PC-3 (cell line): ENCODE measurements around the gene ATF6B. TPM values are rescaled to one million over a fixed set of nuclear protein-coding genes. Genes with fewer than 3 reads are reported as not detected.
A peak's percentile ranks its signal among the peaks of the same experiment; 100 is the strongest.

Experiments used
- ATAC-seq: fragments of 200-7000 bp; cut with Tn5 transposase; 2 replicates; pipeline ENCODE4 v1.9.1; 2020; ENCODE audit warnings: mild to moderate bottlenecking, moderate library complexity
- BruUV-seq: library from RNA; stranded (reverse); fragments of 400-500 nt; replicated peaks from 2 replicates; lab custom pipeline; 2021; lab: Mats Ljungman, UMichigan
- CTCF ChIA-PET: fragments of 300-600 bp; sonication (Branson Sonifier 250); formaldehyde crosslinking; loops from one replicate; lab custom pipeline; 2022; ENCODE audit warnings: antibody characterized with exemption; lab: Charles Lee
- POLR2A ChIA-PET: fragments of 300-600 bp; sonication (Branson Sonifier 250); formaldehyde crosslinking; loops from one replicate; lab custom pipeline; 2022; ENCODE audit warnings: antibody characterized with exemption; ENCODE audit not compliant: unreplicated experiment; lab: Charles Lee
- DNase-seq: peaks from one replicate; pipeline ENCODE4 v3.0.0-alpha.2; 2015
- H2AFZ ChIP-seq: fragments of 300-600 bp; sonication (generic); 2 replicates; pipeline ENCODE4 v1.6.0; 2016; ENCODE audit warnings: antibody characterized with exemption, low read length
- H3F3A ChIP-seq: fragments of 300-600 bp; sonication (generic); one replicate; pipeline ENCODE4 v1.6.0; 2017; ENCODE audit warnings: antibody characterized with exemption, low read length, control low read depth, mild to moderate bottlenecking; ENCODE audit not compliant: unreplicated experiment
- H3K27ac ChIP-seq: fragments of 300-600 bp; sonication (generic); 2 replicates; pipeline ENCODE4 v1.5.1; 2016; ENCODE audit warnings: mild to moderate bottlenecking, low read length
- H3K27me3 ChIP-seq: fragments of 300-600 bp; sonication (generic); 2 replicates; pipeline ENCODE4 v1.6.1; 2016; ENCODE audit warnings: low read length, mixed read lengths
- H3K36me3 ChIP-seq: fragments of 300-600 bp; sonication (generic); 2 replicates; pipeline ENCODE4 v1.6.1; 2016; ENCODE audit warnings: low read depth, mixed run types, low read length, mixed read lengths
- H3K4me1 ChIP-seq: fragments of 300-600 bp; sonication (generic); 2 replicates; pipeline ENCODE4 v1.5.1; 2016; ENCODE audit warnings: low read length; ENCODE audit not compliant: insufficient read depth
- H3K4me2 ChIP-seq: fragments of 300-600 bp; sonication (generic); 2 replicates; pipeline ENCODE4 v1.6.0; 2016; ENCODE audit warnings: low read length
- H3K4me3 ChIP-seq: fragments of 300-600 bp; sonication (generic); 2 replicates; pipeline ENCODE4 v1.5.1; 2016; ENCODE audit warnings: mild to moderate bottlenecking, low read length, mixed read lengths
- H3K79me2 ChIP-seq: fragments of 300-600 bp; sonication (generic); 2 replicates; pipeline ENCODE4 v1.6.1; 2017; ENCODE audit warnings: low read length, mixed read lengths
- H3K9ac ChIP-seq: fragments of 300-600 bp; sonication (generic); 2 replicates; pipeline ENCODE4 v1.6.0; 2016; ENCODE audit warnings: mild to moderate bottlenecking, low read length
- H3K9me2 ChIP-seq: fragments of 300-600 bp; sonication (generic); replicated peaks from 2 replicates; pipeline ENCODE4 v1.6.1; 2016; ENCODE audit warnings: mixed run types, low read length, mixed read lengths
- H3K9me3 ChIP-seq: fragments of 300-600 bp; sonication (generic); 2 replicates; pipeline ENCODE4 v1.6.1; 2016; ENCODE audit warnings: low read length, mixed read lengths
- H4K20me1 ChIP-seq: fragments of 300-600 bp; sonication (generic); 2 replicates; pipeline ENCODE4 v1.6.1; 2016; ENCODE audit warnings: low read length, mixed read lengths
- CTCF ChIP-seq: fragments of 300-600 bp; sonication (generic); conservative IDR thresholded peaks from 2 replicates; pipeline ENCODE4 v1.5.1; 2017; ENCODE audit warnings: antibody characterized with exemption, low read depth, mild to moderate bottlenecking, low read length
- EZH2 ChIP-seq: fragments of 300-600 bp; sonication (generic); IDR thresholded peaks from one replicate; pipeline ENCODE4 v1.6.1; 2017; ENCODE audit warnings: antibody characterized with exemption, mild to moderate bottlenecking, low read length; ENCODE audit not compliant: unreplicated experiment
- EZH2phosphoT487 ChIP-seq: fragments of 300-600 bp; sonication (generic); IDR thresholded peaks from 2 replicates; pipeline ENCODE4 v1.6.1; 2018; ENCODE audit warnings: mild to moderate bottlenecking, antibody characterized with exemption, low read length, borderline replicate concordance
- intact Hi-C: fragments of 100-400 bp; cut with micrococcal nuclease; formaldehyde crosslinking; loops from 2 replicates; pipeline ENCODE4 v1.9.0; 2023
- total RNA-seq: library from RNA; depleted of rRNA; stranded (reverse); fragments of >200 nt; gene quantifications from 2 replicates; pipeline ENCODE4 v1.2.3, GENCODE V29; 2014

Gene ATF6B
- total RNA-seq, 1 experiment from 2014 or later = 33.4 TPM

- Histone ChIP-seq H3F3A (no peaks in the 10 kb centered on the region), H3K4me3 (no peak overlapping the region), H3K79me2 (no peaks in the 10 kb centered on the region), H3K4me2 (no peak overlapping the region), H3K9me3 (no peaks in the 10 kb centered on the region), H3K36me3 (peaks cover 16% of the 10 kb centered on the region; the same call in 1 of the 2 replicates), H2AFZ (no peak overlapping the region), H3K27me3 (no peaks in the 10 kb centered on the region), H4K20me1 (no peaks in the 10 kb centered on the region), H3K9ac (no peak overlapping the region), H3K9me2 (no peaks in the 10 kb centered on the region), H3K4me1 (no peaks in the 10 kb centered on the region), H3K27ac (no peak overlapping the region)
- DNase-seq (no peak), ATAC-seq (no peak)
- TSS peak; percentile 16 for BruUV-seq
- POLR2A ChIA-PET = no interaction called here
- TF ChIP-seq EZH2phosphoT487 = no peak
- intact Hi-C loops = no loop called here
- CTCF ChIA-PET = interaction anchor here (0.6 kb wide), 1 partner anchor 361 kb away, joined by 16 read pairs; no protein-coding TSS in a partner anchor
Measured at GRCh38 chr6:32167761-32168262, 39.8 kb upstream of the ATF6B start.

- H3K9me2 ChIP-seq = no peaks in the 10 kb centered on the region
- no peaks in the 10 kb centered on the region for H3F3A ChIP-seq
- CTCF ChIA-PET = no interaction called here
- intact Hi-C loops = no loop called here
- no peaks in the 10 kb centered on the region for H4K20me1 ChIP-seq
- no peak overlapping the region for H3K27ac ChIP-seq
- DNase-seq = no peak
- no peak overlapping the region for H3K4me2 ChIP-seq
- H3K4me3 ChIP-seq = no peak overlapping the region
- no peak overlapping the region for H2AFZ ChIP-seq
- no peak for ATAC-seq
- H3K36me3 ChIP-seq = peaks cover 16% of the 10 kb centered on the region; the same call in 1 of the 2 replicates
- no TSS peak for BruUV-seq
- no peaks in the 10 kb centered on the region for H3K79me2 ChIP-seq
- no peaks in the 10 kb centered on the region for H3K27me3 ChIP-seq
- no peak for TF ChIP-seq EZH2phosphoT487
- TF ChIP-seq EZH2 = no peak
- POLR2A ChIA-PET = no interaction called here
- H3K9me3 ChIP-seq = no peaks in the 10 kb centered on the region
- no peak overlapping the region for H3K9ac ChIP-seq
- no peaks in the 10 kb centered on the region for H3K4me1 ChIP-seq
Measured at GRCh38 chr6:32167154-32167760, 39.2 kb upstream of the ATF6B start.

GRCh38 chr6:32166411-32167061 is 38.5 kb upstream of the ATF6B start:
- no peaks in the 10 kb centered on the region for H3K4me1 ChIP-seq
- no peak for ATAC-seq
- H3K9me3 ChIP-seq = no peaks in the 10 kb centered on the region
- H3K4me2 ChIP-seq = no peak overlapping the region
- H3F3A ChIP-seq = no peaks in the 10 kb centered on the region
- intact Hi-C loops = no loop called here
- H3K9ac ChIP-seq = no peak overlapping the region
- no peak overlapping the region for H2AFZ ChIP-seq
- no peaks in the 10 kb centered on the region for H3K79me2 ChIP-seq
- no peak overlapping the region for H3K27ac ChIP-seq
- peaks cover 16% of the 10 kb centered on the region; the same call in 1 of the 2 replicates for H3K36me3 ChIP-seq
- BruUV-seq = no TSS peak
- H3K4me3 ChIP-seq = no peak overlapping the region
- no peaks in the 10 kb centered on the region for H4K20me1 ChIP-seq
- H3K9me2 ChIP-seq = no peaks in the 10 kb centered on the region
- ChIA-PET POLR2A (no interaction called here), CTCF (no interaction called here)
- no peaks in the 10 kb centered on the region for H3K27me3 ChIP-seq
- DNase-seq = no peak
- TF ChIP-seq CTCF (no peak), EZH2phosphoT487 (no peak), EZH2 (no peak)
